COR-L47 (cell line): Measurements from ENCODE around the gene LARP4.
"Not testable (repeated sequence)": the region's sequence is repeated elsewhere in the genome, so short reads cannot be mapped to it uniquely, and the experiment has no call there.

Experiments used
- DNase-seq: peaks from one replicate; lab custom pipeline; 2025; lab: John Stamatoyannopoulos, UW

The LARP4 gene

GRCh38 chr12:50482571-50482970 is 81.9 kb downstream of the LARP4 start:
- DNase-seq: no peak

- no peak for DNase-seq
Measured at GRCh38 chr12:50483488-50483887, 82.8 kb downstream of the LARP4 start.

- DNase-seq: no peak
Measured at GRCh38 chr12:50488801-50489200, 88.1 kb downstream of the LARP4 start.

GRCh38 chr12:50498119-50498518 is 97.4 kb downstream of the LARP4 start:
- DNase-seq: not testable (repeated sequence)

GRCh38 chr12:50504798-50505674 is 104.4 kb downstream of the LARP4 start, which contains the start of gene DIP2B:
TSS of gene DIP2B (plus strand) at chr12:50504985. CDS start at chr12:50505141, 156 bp downstream.
- DNase-seq: peak; percentile 90

GRCh38 chr12:50505675-50506530 is 105.2 kb downstream of the LARP4 start:
- no peak for DNase-seq

GRCh38 chr12:50506753-50507473 is 106.2 kb downstream of the LARP4 start:
- no peak for DNase-seq

- no peak for DNase-seq
Measured at GRCh38 chr12:50507474-50507838, 106.8 kb downstream of the LARP4 start.

- DNase-seq: no peak
Measured at GRCh38 chr12:50507930-50508329, 107.2 kb downstream of the LARP4 start.

GRCh38 chr12:50508414-50508813 is 107.7 kb downstream of the LARP4 start:
- DNase-seq: no peak

GRCh38 chr12:50508970-50509663 is 108.4 kb downstream of the LARP4 start:
- no peak for DNase-seq

GRCh38 chr12:50514526-50515276 is 114.0 kb downstream of the LARP4 start:
- DNase-seq: no peak

- no peak for DNase-seq
Measured at GRCh38 chr12:50515587-50515986, 114.9 kb downstream of the LARP4 start.

- DNase-seq: no peak
Measured at GRCh38 chr12:50517421-50518048, 116.8 kb downstream of the LARP4 start.

- no peak for DNase-seq
Measured at GRCh38 chr12:50518090-50518489, 117.4 kb downstream of the LARP4 start.

GRCh38 chr12:50519353-50519752 is 118.7 kb downstream of the LARP4 start:
- DNase-seq: no peak

- DNase-seq: no peak
Measured at GRCh38 chr12:50520416-50521207, 119.9 kb downstream of the LARP4 start.

- DNase-seq: not testable (repeated sequence)
Measured at GRCh38 chr12:50521781-50522180, 121.1 kb downstream of the LARP4 start.

- no peak for DNase-seq
Measured at GRCh38 chr12:50523772-50524171, 123.1 kb downstream of the LARP4 start.

- no peak for DNase-seq
Measured at GRCh38 chr12:50524621-50525020, 123.9 kb downstream of the LARP4 start.
